ENCODE measurements around the gene SLC39A2. TPM values are rescaled to one million over a fixed set of nuclear protein-coding genes. Genes with fewer than 3 reads are reported as not detected.

SLC39A2 gene
- total RNA-seq, 3 donors from 2014 or later (not counting 1 experiment from before 2014, with no cell fraction given): not detected

- no peak for TF ChIP-seq CTCF (IDR thresholded peaks at IDR 0.05)
- no peaks in the 10 kb centered on the region for H3K36me3 Mint-ChIP-seq
- peaks cover 4% of the 10 kb centered on the region for H3K27me3 ChIP-seq (ENCODE audit: control insufficient read depth, insufficient read depth, low read length)
- H3K36me3 ChIP-seq (ENCODE audit: control insufficient read depth, insufficient read depth, low read length): no peaks in the 10 kb centered on the region
- DNase-seq: no peak
- no peak overlapping the region for H3K4me3 Mint-ChIP-seq
- H3K4me1 Mint-ChIP-seq: no peaks in the 10 kb centered on the region
- no peaks in the 10 kb centered on the region for H3K9me3 ChIP-seq (ENCODE audit: control insufficient read depth, insufficient read depth, low read length)
- 54% methylated on average over 8 of the region's 9 CpGs for WGBS (ENCODE audit: insufficient coverage)
- no peak overlapping the region for H3K27ac Mint-ChIP-seq
- H3K27ac ChIP-seq (ENCODE audit: low read length): no peak overlapping the region
- intact Hi-C loops (cut with micrococcal nuclease): no loop called here
- peaks cover 14 to 15% of the 10 kb centered on the region in 2 donors for H3K27me3 Mint-ChIP-seq (ENCODE audit: low read depth in 2 of 2)
- H3K4me3 ChIP-seq (ENCODE audit: low read length): no peak overlapping the region
- ATAC-seq: no peak
- H3K9me3 Mint-ChIP-seq: no peaks in the 10 kb centered on the region
- H3K4me1 ChIP-seq (ENCODE audit: control insufficient read depth, insufficient read depth, low read length): no peaks in the 10 kb centered on the region
Observed at GRCh38 chr14:21016413-21017190, 17.5 kb downstream of the SLC39A2 start.

GRCh38 chr14:21017528-21018245 lies 18.6 kb downstream of the SLC39A2 start:
- H3K4me1 Mint-ChIP-seq: no peaks in the 10 kb centered on the region
- no peak overlapping the region for H3K27ac ChIP-seq (ENCODE audit: low read length)
- DNase-seq (no peak), ATAC-seq (no peak)
- H3K4me3 ChIP-seq (ENCODE audit: low read length): no peak overlapping the region
- H3K4me3 Mint-ChIP-seq: no peak overlapping the region
- H3K27me3 Mint-ChIP-seq (ENCODE audit: low read depth in 2 of 2): peaks cover 4 to 14% of the 10 kb centered on the region in 2 donors
- no peak for TF ChIP-seq CTCF (IDR thresholded peaks at IDR 0.05)
- no peaks in the 10 kb centered on the region for H3K36me3 ChIP-seq (ENCODE audit: control insufficient read depth, insufficient read depth, low read length)
- H3K36me3 Mint-ChIP-seq: no peaks in the 10 kb centered on the region
- H3K9me3 ChIP-seq (ENCODE audit: control insufficient read depth, insufficient read depth, low read length): no peaks in the 10 kb centered on the region
- intact Hi-C loops (cut with micrococcal nuclease): no loop called here
- H3K4me1 ChIP-seq (ENCODE audit: control insufficient read depth, insufficient read depth, low read length): no peaks in the 10 kb centered on the region
- H3K9me3 Mint-ChIP-seq: no peaks in the 10 kb centered on the region
- H3K27me3 ChIP-seq (ENCODE audit: control insufficient read depth, insufficient read depth, low read length): peaks cover 4% of the 10 kb centered on the region
- H3K27ac Mint-ChIP-seq: no peak overlapping the region
- 85% methylated on average over 28 of the region's 28 CpGs for WGBS (ENCODE audit: insufficient coverage)

- Histone ChIP-seq H3K36me3 (ENCODE audit: control insufficient read depth, insufficient read depth, low read length) (no peaks in the 10 kb centered on the region), H3K4me1 (ENCODE audit: control insufficient read depth, insufficient read depth, low read length) (no peaks in the 10 kb centered on the region), H3K27ac (ENCODE audit: low read length) (no peak overlapping the region), H3K9me3 (ENCODE audit: control insufficient read depth, insufficient read depth, low read length) (no peaks in the 10 kb centered on the region), H3K4me3 (ENCODE audit: low read length) (no peak overlapping the region), H3K27me3 (ENCODE audit: control insufficient read depth, insufficient read depth, low read length) (peaks cover 4% of the 10 kb centered on the region)
- Mint-ChIP-seq H3K27ac (no peak overlapping the region), H3K27me3 (ENCODE audit: low read depth in 2 of 2) (peaks cover 0 to 16% of the 10 kb centered on the region in 2 donors), H3K4me1 (no peaks in the 10 kb centered on the region), H3K4me3 (no peak overlapping the region), H3K36me3 (no peaks in the 10 kb centered on the region), H3K9me3 (no peaks in the 10 kb centered on the region)
- no peak for TF ChIP-seq CTCF (IDR thresholded peaks at IDR 0.05)
- intact Hi-C loops (cut with micrococcal nuclease): no loop called here
- ATAC-seq (no peak), DNase-seq (no peak)
- WGBS (ENCODE audit: insufficient coverage): 92% methylated on average over 6 of the region's 7 CpGs
Observed at GRCh38 chr14:21018286-21018685, 19.2 kb downstream of the SLC39A2 start.
